ENCODE measurements around the gene ORMDL2.

The ORMDL2 gene

DNA sequence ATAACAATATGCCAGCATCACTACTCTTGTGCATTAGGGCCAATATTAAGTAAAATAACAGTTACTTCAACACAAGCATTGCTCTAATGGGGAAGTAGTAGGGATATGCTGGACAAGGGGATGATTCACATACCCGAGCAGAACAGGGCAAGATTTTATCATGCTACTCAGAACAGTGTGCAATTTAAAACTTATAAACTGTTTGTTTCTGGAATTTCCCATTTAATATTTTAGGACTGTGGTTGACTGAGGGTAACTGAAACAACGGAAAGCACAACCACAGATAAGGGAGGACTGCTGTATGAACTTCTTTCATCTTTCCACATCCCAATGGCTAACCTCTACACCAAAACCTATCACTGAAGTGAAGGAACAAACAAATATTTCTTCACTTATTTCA lies 37.2 kb upstream of the ORMDL2 start:
- Histone ChIP-seq H3K4me2 (ENCODE audit: low read length) (no peak overlapping the region), H4K20me1 (ENCODE audit: control insufficient read depth, insufficient read depth, low read depth, low read length) (peaks cover 3% of the 10 kb centered on the region; the same call in 1 of the 2 replicates), H3K36me3 (ENCODE audit: control insufficient read depth, low read length) (peaks cover 92% of the 10 kb centered on the region), H3K27me3 (ENCODE audit: control insufficient read depth, low read length) (no peaks in the 10 kb centered on the region), H3K4me1 (ENCODE audit: control insufficient read depth, low read length) (peaks cover 3% of the 10 kb centered on the region; the same call in 1 of the 2 replicates), H3K4me3 (ENCODE audit: low read length) (no peak overlapping the region), H3K9me3 (ENCODE audit: control insufficient read depth, insufficient read depth, low read length) (no peaks in the 10 kb centered on the region), H3F3A (ENCODE audit: control insufficient read depth, insufficient read depth) (peaks cover 6% of the 10 kb centered on the region), H3K9me2 (replicated peaks; ENCODE audit: control insufficient read depth, low read length) (no peaks in the 10 kb centered on the region), H3K27ac (ENCODE audit: low read depth, low read length) (no peak overlapping the region), H3K79me2 (ENCODE audit: control insufficient read depth, low read length) (peaks cover 7% of the 10 kb centered on the region)
- TF ChIP-seq CTCF (IDR thresholded peaks at IDR 0.05; ENCODE audit: low read depth, low read length, poor library complexity, severe bottlenecking) (no peak), EZH2phosphoT487 (IDR thresholded peaks at IDR 0.05; ENCODE audit: borderline replicate concordance, low read length) (no peak)

DNA sequence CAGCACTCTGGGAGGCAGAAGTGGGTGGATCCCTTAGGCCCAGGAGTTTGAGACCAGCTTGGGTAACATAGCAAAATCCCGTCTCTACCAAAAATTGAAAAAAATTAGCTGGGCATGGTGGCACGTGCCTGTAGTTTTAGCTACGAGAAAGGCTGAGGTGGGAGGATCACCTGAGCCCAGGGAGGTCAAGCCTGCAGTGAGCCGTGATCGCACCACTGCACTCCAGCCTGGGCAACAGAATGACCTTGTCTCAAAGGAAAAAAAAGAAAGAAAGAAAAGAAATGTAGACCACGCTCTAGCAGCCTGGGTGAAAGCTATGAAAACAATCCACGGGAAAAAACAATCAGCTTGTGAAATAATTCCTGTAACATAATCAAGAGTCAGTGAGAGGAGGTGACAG lies 29.3 kb upstream of the ORMDL2 start:
- H3K9me3 ChIP-seq (ENCODE audit: control insufficient read depth, insufficient read depth, low read length): no peaks in the 10 kb centered on the region
- H3K27me3 ChIP-seq (ENCODE audit: control insufficient read depth, low read length): no peaks in the 10 kb centered on the region
- no peak overlapping the region for H3K4me3 ChIP-seq (ENCODE audit: low read length)
- H3K36me3 ChIP-seq (ENCODE audit: control insufficient read depth, low read length): peaks cover 88% of the 10 kb centered on the region
- no peaks in the 10 kb centered on the region for H4K20me1 ChIP-seq (ENCODE audit: control insufficient read depth, insufficient read depth, low read depth, low read length)
- peaks cover 6% of the 10 kb centered on the region for H3F3A ChIP-seq (ENCODE audit: control insufficient read depth, insufficient read depth)
- H3K9me2 ChIP-seq (replicated peaks; ENCODE audit: control insufficient read depth, low read length): no peaks in the 10 kb centered on the region
- no peak overlapping the region for H3K27ac ChIP-seq (ENCODE audit: low read depth, low read length)
- H3K4me1 ChIP-seq (ENCODE audit: control insufficient read depth, low read length): no peaks in the 10 kb centered on the region
- no peak overlapping the region for H3K4me2 ChIP-seq (ENCODE audit: low read length)
- no peaks in the 10 kb centered on the region for H3K79me2 ChIP-seq (ENCODE audit: control insufficient read depth, low read length)
- TF ChIP-seq EZH2phosphoT487 (IDR thresholded peaks at IDR 0.05; ENCODE audit: borderline replicate concordance, low read length) (no peak), CTCF (IDR thresholded peaks at IDR 0.05; ENCODE audit: low read depth, low read length, poor library complexity, severe bottlenecking) (no peak)

DNA sequence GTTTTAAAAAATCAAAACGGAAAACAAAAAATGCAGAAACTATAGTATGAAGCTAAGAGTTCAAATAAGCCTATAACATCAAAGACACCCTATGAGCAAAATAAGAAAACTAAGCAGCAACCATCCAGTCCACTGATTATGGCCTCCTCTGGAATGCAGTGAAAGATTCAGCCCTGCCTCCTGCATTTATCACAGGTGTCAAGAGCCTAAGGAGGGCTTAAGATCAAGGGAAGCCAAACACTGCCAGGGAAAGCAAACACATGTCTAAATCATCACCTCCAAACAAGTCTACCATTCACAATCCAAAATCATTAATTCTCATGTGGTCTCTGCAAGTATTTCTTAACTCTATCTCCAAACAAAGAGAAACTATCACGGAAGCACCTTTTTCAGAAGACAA lies 28.7 kb upstream of the ORMDL2 start:
- no peaks in the 10 kb centered on the region for H3K27me3 ChIP-seq (ENCODE audit: control insufficient read depth, low read length)
- peaks cover 6% of the 10 kb centered on the region for H3F3A ChIP-seq (ENCODE audit: control insufficient read depth, insufficient read depth)
- no peaks in the 10 kb centered on the region for H3K9me3 ChIP-seq (ENCODE audit: control insufficient read depth, insufficient read depth, low read length)
- no peaks in the 10 kb centered on the region for H4K20me1 ChIP-seq (ENCODE audit: control insufficient read depth, insufficient read depth, low read depth, low read length)
- H3K4me2 ChIP-seq (ENCODE audit: low read length): no peak overlapping the region
- no peak overlapping the region for H3K4me3 ChIP-seq (ENCODE audit: low read length)
- H3K9me2 ChIP-seq (replicated peaks; ENCODE audit: control insufficient read depth, low read length): no peaks in the 10 kb centered on the region
- H3K4me1 ChIP-seq (ENCODE audit: control insufficient read depth, low read length): no peaks in the 10 kb centered on the region
- H3K27ac ChIP-seq (ENCODE audit: low read depth, low read length): no peak overlapping the region
- peaks cover 88% of the 10 kb centered on the region for H3K36me3 ChIP-seq (ENCODE audit: control insufficient read depth, low read length)
- TF ChIP-seq EZH2phosphoT487 (IDR thresholded peaks at IDR 0.05; ENCODE audit: borderline replicate concordance, low read length): no peak
- no peak for TF ChIP-seq CTCF (IDR thresholded peaks at IDR 0.05; ENCODE audit: low read depth, low read length, poor library complexity, severe bottlenecking)
- H3K79me2 ChIP-seq (ENCODE audit: control insufficient read depth, low read length): 0 out of 2 replicates have a peak, but pooled peaks cover 2% of the 10 kb centered on the region

Data from DOHH2 (cell line).